ENCODE data around the gene SCNN1A. TPM values are rescaled to one million over a fixed set of nuclear protein-coding genes. Genes with fewer than 3 reads are reported as not detected.

The SCNN1A gene
- total RNA-seq, 1 experiment from 2014 or later = 111 TPM

DNA sequence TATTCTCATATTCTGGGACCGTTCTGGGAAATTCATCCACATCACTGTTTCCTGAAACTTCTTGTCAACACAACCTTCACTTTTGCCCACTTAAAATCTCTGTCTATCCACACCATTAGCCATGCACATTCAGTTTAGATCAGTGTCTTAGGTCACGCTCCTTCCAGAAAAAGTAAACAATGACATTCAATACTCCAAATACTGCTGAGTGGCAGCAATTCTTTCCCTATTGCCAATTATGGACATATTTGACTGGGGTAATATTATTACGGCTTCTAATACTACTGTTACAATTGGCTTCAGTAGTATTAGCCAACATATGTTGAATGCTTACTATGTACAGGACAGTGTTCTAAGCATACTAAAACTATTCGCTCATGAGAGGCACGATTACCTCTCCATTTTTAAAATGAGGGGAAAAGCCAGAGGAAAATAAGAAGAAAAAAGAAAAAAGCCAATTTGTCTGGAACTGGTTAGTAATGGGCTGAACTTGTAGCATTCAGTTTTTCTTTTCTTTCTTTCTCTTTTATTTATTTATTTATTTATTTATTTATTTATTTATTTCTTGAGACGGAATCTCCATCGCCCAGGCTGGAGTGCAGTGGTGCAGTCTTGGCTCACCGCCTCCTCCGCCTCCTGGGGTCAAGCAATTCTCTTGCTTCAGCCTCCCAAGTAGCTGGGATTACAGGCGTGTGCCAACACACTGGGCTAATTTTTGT is 32.0 kb upstream of the SCNN1A start:
- peaks cover 5% of the 10 kb centered on the region in 2 experiments; a peak in 2 of 4 replicates for H3K4me1 Mint-ChIP-seq
- Histone ChIP-seq H4K20me1 (ENCODE audit: control insufficient read depth, insufficient read depth, insufficient read length) (no peaks in the 10 kb centered on the region), H3K4me1 (ENCODE audit: insufficient read depth, low read length) (no peaks in the 10 kb centered on the region)

More for the DNA sequence above, 32.0 kb upstream of the SCNN1A start:
- H3K14ac ChIP-seq (ENCODE audit: insufficient read depth, low read length) = no peak overlapping the region
- no peak overlapping the region for H2AFZ ChIP-seq (ENCODE audit: low read length)
- no peak overlapping the region for H2BK5ac ChIP-seq (ENCODE audit: insufficient read length, low read length)
- H4K91ac ChIP-seq (ENCODE audit: insufficient read length, low read depth, low read length) = no peak overlapping the region
- WGBS (ENCODE audit: extremely low coverage, insufficient read length, low lambda C conversion rate) = no CpG with 5 or more reads among the region's 10 CpGs
- Mint-ChIP-seq H3K4me3 (no peak overlapping the region), H3K27me3 (ENCODE audit: low read depth) (no peaks in the 10 kb centered on the region; the same call in 1 of the 2 replicates), H3K36me3 (ENCODE audit: insufficient read depth in 1 of 3, low read depth in 3 of 3) (no peaks in the 10 kb centered on the region), H3K9me3 (no peaks in the 10 kb centered on the region; a peak in 1 of 5 replicates), H3K27ac (no peak overlapping the region)
- H2BK20ac ChIP-seq (ENCODE audit: low read depth, low read length, poor library complexity, severe bottlenecking) = no peak overlapping the region
- H3K79me2 ChIP-seq (ENCODE audit: insufficient read depth, low read length) = no peaks in the 10 kb centered on the region
- no peak overlapping the region for H3K18ac ChIP-seq (ENCODE audit: insufficient read length, low read depth, low read length)
- H3K23me2 ChIP-seq (ENCODE audit: insufficient read length, low read depth, low read length, poor library complexity, severe bottlenecking) = no peaks in the 10 kb centered on the region
- DNase-seq = no peak
- H2BK15ac ChIP-seq (ENCODE audit: low read depth, low read length) = no peak overlapping the region
- no peak overlapping the region for H3K56ac ChIP-seq (ENCODE audit: insufficient read length, low read depth, low read length)
- H4K8ac ChIP-seq (replicated peaks; ENCODE audit: insufficient read length, low read depth, low read length) = no peak overlapping the region
- no peak overlapping the region for H3K27ac ChIP-seq (ENCODE audit: insufficient read length, low read depth, low read length)
- no peak overlapping the region for H3K23ac ChIP-seq (ENCODE audit: insufficient read length, low read depth, low read length)
- no peak overlapping the region for H3T11ph ChIP-seq (ENCODE audit: low read length)
- no peak overlapping the region for H3K4me2 ChIP-seq (ENCODE audit: insufficient read depth, insufficient read length, low read length)
- H4K5ac ChIP-seq (ENCODE audit: insufficient read length, low read depth, low read length) = no peak overlapping the region
- H2BK12ac ChIP-seq (ENCODE audit: insufficient read length, low read depth, low read length) = no peak overlapping the region
- H3K9ac ChIP-seq (ENCODE audit: extremely low read depth, insufficient read length, low read length) = no peak overlapping the region
- H3K4ac ChIP-seq (ENCODE audit: low read depth, low read length) = no peak overlapping the region
- H3K79me1 ChIP-seq (ENCODE audit: insufficient read depth, low read depth, low read length, poor library complexity, severe bottlenecking) = no peaks in the 10 kb centered on the region
- H3K27me3 ChIP-seq (ENCODE audit: insufficient read depth, low read length) = no peaks in the 10 kb centered on the region
- H2AK5ac ChIP-seq (ENCODE audit: insufficient read length, low read length) = no peak overlapping the region
- no peaks in the 10 kb centered on the region for H3K9me3 ChIP-seq (ENCODE audit: control insufficient read depth, low read depth, low read length)
- TF ChIP-seq, protein P1, sequence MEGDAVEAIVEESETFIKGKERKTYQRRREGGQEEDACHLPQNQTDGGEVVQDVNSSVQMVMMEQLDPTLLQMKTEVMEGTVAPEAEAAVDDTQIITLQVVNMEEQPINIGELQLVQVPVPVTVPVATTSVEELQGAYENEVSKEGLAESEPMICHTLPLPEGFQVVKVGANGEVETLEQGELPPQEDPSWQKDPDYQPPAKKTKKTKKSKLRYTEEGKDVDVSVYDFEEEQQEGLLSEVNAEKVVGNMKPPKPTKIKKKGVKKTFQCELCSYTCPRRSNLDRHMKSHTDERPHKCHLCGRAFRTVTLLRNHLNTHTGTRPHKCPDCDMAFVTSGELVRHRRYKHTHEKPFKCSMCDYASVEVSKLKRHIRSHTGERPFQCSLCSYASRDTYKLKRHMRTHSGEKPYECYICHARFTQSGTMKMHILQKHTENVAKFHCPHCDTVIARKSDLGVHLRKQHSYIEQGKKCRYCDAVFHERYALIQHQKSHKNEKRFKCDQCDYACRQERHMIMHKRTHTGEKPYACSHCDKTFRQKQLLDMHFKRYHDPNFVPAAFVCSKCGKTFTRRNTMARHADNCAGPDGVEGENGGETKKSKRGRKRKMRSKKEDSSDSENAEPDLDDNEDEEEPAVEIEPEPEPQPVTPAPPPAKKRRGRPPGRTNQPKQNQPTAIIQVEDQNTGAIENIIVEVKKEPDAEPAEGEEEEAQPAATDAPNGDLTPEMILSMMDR (conservative IDR thresholded peaks at IDR 0.05) = no peak
- no peak overlapping the region for H2BK120ac ChIP-seq (ENCODE audit: low read depth, low read length, poor library complexity, severe bottlenecking)

Data from H9 (cell line).